GM12878 (cell line): Measurements from ENCODE around the gene SCIN. TPM values are rescaled to one million over a fixed set of nuclear protein-coding genes. Genes with fewer than 3 reads are reported as not detected.

Experiments used
- ATAC-seq: fragments of 200-7000 bp; cut with Tn5 transposase; 3 replicates; pipeline ENCODE4 v1.9.1; 2020; ENCODE audit warnings: mild to moderate bottlenecking, moderate library complexity
- BruUV-seq: library from RNA; stranded (reverse); fragments of 400-500 nt; replicated peaks from 2 replicates; lab custom pipeline; 2021; lab: Mats Ljungman, UMichigan
- CTCF ChIA-PET: fragments of 300-600 bp; sonication (Branson Sonifier 250); formaldehyde crosslinking; extraction: SDS; loops from one replicate; lab custom pipeline; 2021; ENCODE audit warnings: inconsistent platforms; lab: Yijun Ruan, JAX
- POLR2A ChIA-PET: fragments of 350-600 bp; formaldehyde crosslinking; extraction: SDS; loops from one replicate; lab custom pipeline; 2021; ENCODE audit warnings: inconsistent platforms; lab: Charles Lee
- RAD21 ChIA-PET: fragments of 300-600 bp; sonication (Branson Sonifier 250); formaldehyde crosslinking; loops from one replicate; lab custom pipeline; 2023; ENCODE audit warnings: antibody characterized with exemption; ENCODE audit not compliant: unreplicated experiment; lab: Charles Lee
- SMC1A ChIA-PET: fragments of 300-600 bp; sonication (Branson Sonifier 250); formaldehyde crosslinking; loops from one replicate; lab custom pipeline; 2023; ENCODE audit not compliant: unreplicated experiment, uncharacterized antibody; lab: Charles Lee
- DNase-seq: peaks from one replicate; pipeline ENCODE4 v3.0.0-alpha.2; 2011; ENCODE audit warnings: low read depth, low spot score
- FAIRE-seq: peaks from 3 replicates; lab custom pipeline; 2011; peaks lifted over from hg19 to GRCh38; lab: Jason Lieb, UNC
- H2AFZ ChIP-seq: 2 replicates; pipeline ENCODE4 v1.6.0; 2011; ENCODE audit warnings: low read depth, low read length, control low read depth; ENCODE audit not compliant: control insufficient read depth
- H3K27ac ChIP-seq: 2 replicates; pipeline ENCODE4 v1.5.1; 2011; ENCODE audit warnings: control low read depth; ENCODE audit not compliant: control insufficient read depth, insufficient read depth
- H3K27me3 ChIP-seq, 2 experiments: replicated peaks in 1 of 2; 2 replicates each; pipeline versions ENCODE4 v1.6.0 to v1.6.1; 2011; ENCODE audit warnings: low read length in 1 of 2; ENCODE audit not compliant: control insufficient read depth in 2 of 2, insufficient read depth in 2 of 2
- H3K36me3 ChIP-seq, 2 experiments: 2 replicates each; pipeline ENCODE4 v1.5.1; 2011; ENCODE audit warnings: low read length in 1 of 2; ENCODE audit not compliant: control insufficient read depth in 2 of 2, insufficient read depth in 2 of 2
- H3K4me1 ChIP-seq: 2 replicates; pipeline ENCODE4 v1.6.1; 2011; ENCODE audit warnings: mild to moderate bottlenecking, low read length, moderate library complexity, mixed read lengths; ENCODE audit not compliant: control insufficient read depth, insufficient read depth
- H3K4me2 ChIP-seq: 2 replicates; pipeline ENCODE4 v1.6.0; 2011; ENCODE audit warnings: control low read depth; ENCODE audit not compliant: control insufficient read depth, insufficient read depth
- H3K4me3 ChIP-seq: fragments of 200-600 bp; sonication (generic); 2 replicates; pipeline ENCODE4 v1.5.1; 2016
- H3K79me2 ChIP-seq: 2 replicates; pipeline ENCODE4 v1.6.0; 2011; ENCODE audit warnings: low read length; ENCODE audit not compliant: control insufficient read depth, insufficient read depth
- H3K9ac ChIP-seq: 2 replicates; pipeline ENCODE4 v1.8.0; 2011; ENCODE audit warnings: low read length, control low read depth, mixed read lengths; ENCODE audit not compliant: control insufficient read depth, insufficient read depth
- H3K9me3 ChIP-seq: replicated peaks from 3 replicates; pipeline ENCODE4 v1.5.1; 2011; ENCODE audit warnings: mild to moderate bottlenecking, low read length; ENCODE audit not compliant: control insufficient read depth, insufficient read depth
- H4K20me1 ChIP-seq: 2 replicates; pipeline ENCODE4 v1.6.0; 2011; ENCODE audit not compliant: control insufficient read depth, insufficient read depth
- BACH1 ChIP-seq: fragments of 450-650 bp; IDR thresholded peaks from 2 replicates; pipeline ENCODE4 v1.6.1; 2017; ENCODE audit warnings: mild to moderate bottlenecking, borderline replicate concordance
- BCL3 ChIP-seq: IDR thresholded peaks from 2 replicates; pipeline ENCODE4 v1.6.1; 2011; ENCODE audit warnings: borderline replicate concordance, low read depth, mild to moderate bottlenecking, moderate library complexity, low read length; ENCODE audit not compliant: insufficient read depth, poor library complexity, severe bottlenecking
- BHLHE40 ChIP-seq, 2 experiments: fragments of 450-650 bp in 1 of 2; IDR thresholded peaks; 2 replicates each; pipeline ENCODE4 v1.6.1; 2011 to 2017; ENCODE audit warnings: low read depth in 2 of 2, borderline replicate concordance in 1 of 2, improper control_type of control experiment in 1 of 2, low read length in 1 of 2, mild to moderate bottlenecking in 1 of 2
- ELK1 ChIP-seq: IDR thresholded peaks from 2 replicates; pipeline ENCODE4 v1.6.1; 2012; ENCODE audit warnings: low read depth, low read length, improper control_type of control experiment
- EZH2 ChIP-seq: IDR thresholded peaks from 2 replicates; pipeline ENCODE4 v1.6.1; 2012; ENCODE audit warnings: low read depth, mild to moderate bottlenecking, control low read depth, inconsistent platforms, low read length, borderline replicate concordance; ENCODE audit not compliant: control insufficient read depth
- IRF3 ChIP-seq: fragments of 450-650 bp; IDR thresholded peaks from 2 replicates; pipeline ENCODE4 v1.6.1; 2014; ENCODE audit warnings: mild to moderate bottlenecking
- KDM1A ChIP-seq: fragments of 200-600 bp; sonication (generic); IDR thresholded peaks from 2 replicates; pipeline ENCODE4 v1.6.1; 2016; ENCODE audit warnings: borderline replicate concordance
- MTA3 ChIP-seq: IDR thresholded peaks from 2 replicates; pipeline ENCODE4 v1.6.1; 2012; ENCODE audit warnings: low read length, inconsistent platforms, borderline replicate concordance
- NR2F1 ChIP-seq: fragments of 450-650 bp; conservative IDR thresholded peaks from 2 replicates; pipeline ENCODE4 v1.6.1; 2017; ENCODE audit warnings: mild to moderate bottlenecking
- PAX8 ChIP-seq: fragments of 450-650 bp; IDR thresholded peaks from 2 replicates; pipeline ENCODE4 v1.6.1; 2017; ENCODE audit warnings: mild to moderate bottlenecking, moderate library complexity
- SP1 ChIP-seq: IDR thresholded peaks from one replicate; pipeline ENCODE4 v1.6.1; 2011; ENCODE audit warnings: low read depth, low read length
- SUZ12 ChIP-seq: fragments of 200-600 bp; sonication (generic); IDR thresholded peaks from one replicate; pipeline ENCODE4 v1.6.1; 2018; ENCODE audit warnings: antibody characterized with exemption, mild to moderate bottlenecking; ENCODE audit not compliant: unreplicated experiment
- YY1 ChIP-seq: IDR thresholded peaks from 2 replicates; pipeline ENCODE4 v1.6.1; 2011; ENCODE audit warnings: low read depth, mild to moderate bottlenecking, low read length
- ZZZ3 ChIP-seq: IDR thresholded peaks from 2 replicates; pipeline ENCODE4 v1.6.1; 2011; ENCODE audit warnings: low read depth; ENCODE audit not compliant: control insufficient read depth, insufficient read length
- WGBS: methylation state at CpG from one replicate; pipeline ENCODE4 v1.1.6; 2016; ENCODE audit warnings: low lambda C conversion rate; ENCODE audit not compliant: insufficient replicate concordance, insufficient coverage; ENCODE audit errors: missing lambda C conversion rate; 5-methylcytosine and 5-hydroxymethylcytosine counted together
- in situ Hi-C: fragments of 300-500 bp; cut with MboI; formaldehyde crosslinking; loops from 9 replicates; pipeline ENCODE4 v1.14.3; 2018; ENCODE audit warnings: mixed read lengths
- intact Hi-C: fragments of 100-400 bp; cut with micrococcal nuclease; formaldehyde crosslinking; loops from one replicate; pipeline ENCODE4 v1.14.2; 2022; ENCODE audit not compliant: unreplicated experiment
- polyA plus RNA-seq, 11 experiments: library from polyadenylated mRNA; depleted of rRNA in 4 of 11; unstranded in 6 of 11; stranded (reverse) in 5 of 11; fragments of >200 nt; fragmentation: Nextera tagmentation in 4 of 11; fragmentation: Illumina TruSeq in 1 of 11; extraction: Ambion mirVana in 4 of 11; extraction: Trizol in 1 of 11; gene quantifications; 1 replicate in 1 of 11; 2 replicates in 10 of 11; pipeline versions ENCODE4 v1.2.1 to v1.2.3, GENCODE V29; 2011 to 2016; ENCODE audit warnings: inconsistent platforms in 2 of 11, missing spikeins in 2 of 11, low read depth in 1 of 11
- total RNA-seq, 4 experiments: library from RNA; depleted of rRNA in 3 of 4; stranded (reverse); fragments of >200 nt in 3 of 4; fragmentation: Illumina TruSeq in 1 of 4; extraction: Trizol in 1 of 4; gene quantifications; 2 replicates each; pipeline versions ENCODE4 v1.2.1 to v1.2.3, GENCODE V29; 2013 to 2021
- TF ChIP-seq, protein P1 (sequence below), 3 experiments: IDR thresholded peaks in 2 of 3; conservative IDR thresholded peaks in 1 of 3; 2 replicates each; pipeline ENCODE4 v1.5.1; 2011; ENCODE audit warnings: low read depth in 3 of 3, low read length in 3 of 3, mild to moderate bottlenecking in 3 of 3, control low read depth in 2 of 3, moderate library complexity in 2 of 3, inconsistent platforms in 1 of 3, mixed read lengths in 1 of 3; ENCODE audit not compliant: control insufficient read depth in 2 of 3, insufficient read depth in 1 of 3; ENCODE audit errors: extremely low read depth in 1 of 3

SCIN gene
- total and polyA plus RNA-seq, 10 of the 15 experiments (the other 5 are each of a cell fraction or from before 2014, with no cell fraction given), result 0.23 to 2.1 (median 1.0) TPM

DNA sequence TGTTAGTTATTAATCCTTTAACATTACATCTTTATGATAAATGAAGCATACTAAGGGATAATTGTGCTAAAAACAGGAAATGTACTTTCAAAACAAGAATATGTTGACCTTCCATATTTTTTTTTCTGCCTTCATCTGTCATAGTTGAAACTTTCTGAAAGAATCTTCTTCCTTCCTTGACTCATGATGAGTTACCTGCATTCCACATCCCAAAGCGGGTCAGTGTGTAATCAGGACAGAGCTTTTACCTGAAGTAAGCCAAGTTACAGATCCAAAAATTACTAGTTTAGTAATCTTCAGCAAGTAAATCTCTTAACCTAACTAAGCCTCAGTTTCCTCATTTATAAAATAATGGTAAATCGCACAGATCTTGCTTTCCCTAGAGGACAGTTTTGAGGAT lies 103.5 kb downstream of the SCIN start:
- no peak overlapping the region for H3K4me3 ChIP-seq
- RAD21 ChIA-PET, result no interaction called here
- CTCF ChIA-PET, result no interaction called here
- no peak for ATAC-seq
- SMC1A ChIA-PET, result interaction anchor here (0.8 to 1.0 kb wide), 2 partner anchors 10 to 588 kb away, joined by 3 to 4 read pairs; no protein-coding TSS in a partner anchor
- POLR2A ChIA-PET, result no interaction called here
- H2AFZ ChIP-seq, result no peak overlapping the region
- H3K9me3 ChIP-seq, result no peaks in the 10 kb centered on the region
- no peak for FAIRE-seq
- BruUV-seq, result no TSS peak
- in situ Hi-C loops (no loop called here), intact Hi-C loops (no loop called here)
- TF ChIP-seq, protein P1, sequence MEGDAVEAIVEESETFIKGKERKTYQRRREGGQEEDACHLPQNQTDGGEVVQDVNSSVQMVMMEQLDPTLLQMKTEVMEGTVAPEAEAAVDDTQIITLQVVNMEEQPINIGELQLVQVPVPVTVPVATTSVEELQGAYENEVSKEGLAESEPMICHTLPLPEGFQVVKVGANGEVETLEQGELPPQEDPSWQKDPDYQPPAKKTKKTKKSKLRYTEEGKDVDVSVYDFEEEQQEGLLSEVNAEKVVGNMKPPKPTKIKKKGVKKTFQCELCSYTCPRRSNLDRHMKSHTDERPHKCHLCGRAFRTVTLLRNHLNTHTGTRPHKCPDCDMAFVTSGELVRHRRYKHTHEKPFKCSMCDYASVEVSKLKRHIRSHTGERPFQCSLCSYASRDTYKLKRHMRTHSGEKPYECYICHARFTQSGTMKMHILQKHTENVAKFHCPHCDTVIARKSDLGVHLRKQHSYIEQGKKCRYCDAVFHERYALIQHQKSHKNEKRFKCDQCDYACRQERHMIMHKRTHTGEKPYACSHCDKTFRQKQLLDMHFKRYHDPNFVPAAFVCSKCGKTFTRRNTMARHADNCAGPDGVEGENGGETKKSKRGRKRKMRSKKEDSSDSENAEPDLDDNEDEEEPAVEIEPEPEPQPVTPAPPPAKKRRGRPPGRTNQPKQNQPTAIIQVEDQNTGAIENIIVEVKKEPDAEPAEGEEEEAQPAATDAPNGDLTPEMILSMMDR (IDR thresholded peaks at IDR 0.05 in 2 of 3, conservative IDR thresholded peaks at IDR 0.05 in 1 of 3; ENCODE audit: control insufficient read depth in 2 of 3, extremely low read depth in 1 of 3, insufficient read depth in 1 of 3, low read depth in 3 of 3, low read length in 3 of 3), result no peak
- TF ChIP-seq ELK1 (no peak), ZZZ3 (no peak), MTA3 (no peak), BACH1 (no peak), PAX8 (no peak), BHLHE40 (IDR thresholded peaks at IDR 0.05; ENCODE audit: borderline replicate concordance in 1 of 2, low read depth in 2 of 2, low read length in 1 of 2) (no peak), IRF3 (no peak), BCL3 (no peak), SP1 (no peak), EZH2 (no peak), KDM1A (no peak), SUZ12 (no peak), NR2F1 (no peak), YY1 (no peak)
- no peak for DNase-seq
- H3K9ac ChIP-seq, result no peak overlapping the region
- H3K27ac ChIP-seq, result no peak overlapping the region
- no peaks in the 10 kb centered on the region for H3K27me3 ChIP-seq
- H4K20me1 ChIP-seq, result no peaks in the 10 kb centered on the region
- no peak overlapping the region for H3K4me2 ChIP-seq
- H3K4me1 ChIP-seq, result no peaks in the 10 kb centered on the region
- no peaks in the 10 kb centered on the region for H3K79me2 ChIP-seq
- 6% methylated on average over 2 of the region's 2 CpGs for WGBS
- H3K36me3 ChIP-seq, result no peaks in the 10 kb centered on the region
